Endothelial cell of hepatic sinusoid (primary cell): Measurements from ENCODE around the gene CENPVL2.
"Not testable (repeated sequence)": the region's sequence is repeated elsewhere in the genome, so short reads cannot be mapped to it uniquely, and the experiment has no call there.

Experiments
- in situ Hi-C: cut with HindIII; loops from 2 replicates; pipeline ENCODE4 v1.10.0; 2017; ENCODE audit warnings: low sequenced_read_pairs

Gene CENPVL2

DNA sequence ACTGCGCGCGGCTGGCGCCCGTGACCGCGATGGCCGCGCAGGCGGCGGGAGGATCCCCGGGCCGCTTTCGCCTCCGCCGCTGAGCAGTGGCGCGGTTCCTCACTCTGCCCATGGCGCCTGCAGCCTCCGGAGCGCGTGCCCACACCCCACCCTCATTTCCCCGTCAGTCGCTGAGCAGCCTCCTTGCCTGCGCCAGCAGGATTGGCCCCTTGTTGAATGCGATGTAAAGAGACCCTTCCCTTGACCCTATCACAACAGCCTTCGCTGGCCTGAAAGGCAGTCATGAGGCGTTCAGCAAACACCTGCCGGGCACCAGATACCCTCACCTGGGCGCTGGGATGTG lies at the start of gene CENPVL2:
TSS of gene CENPVL2 (minus strand) at position 112 of the 343 bp plus-strand sequence. CDS start at position 112, 0 bp downstream.
- in situ Hi-C loops, result not testable (repeated sequence)

DNA sequence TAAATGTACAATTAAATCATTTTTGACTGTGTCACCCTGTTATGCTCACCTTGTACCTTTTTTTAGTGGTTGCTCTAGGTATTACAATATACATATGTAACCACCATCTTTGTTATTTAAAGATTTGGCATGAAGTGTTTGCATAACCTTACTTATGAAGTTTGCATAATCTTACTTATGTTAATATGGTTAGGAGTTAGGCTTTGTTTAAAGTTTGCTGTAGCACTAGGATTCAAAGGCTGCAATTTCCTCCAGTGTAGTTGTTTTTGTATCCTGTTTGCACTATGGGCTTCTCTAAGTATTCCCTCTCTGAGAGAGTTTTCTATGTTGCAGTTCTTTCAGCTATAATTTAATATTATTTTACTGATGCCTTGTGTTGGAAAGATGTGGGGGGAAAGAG lies 45.6 kb upstream of the CENPVL2 start:
- in situ Hi-C loops, result no loop called here

DNA sequence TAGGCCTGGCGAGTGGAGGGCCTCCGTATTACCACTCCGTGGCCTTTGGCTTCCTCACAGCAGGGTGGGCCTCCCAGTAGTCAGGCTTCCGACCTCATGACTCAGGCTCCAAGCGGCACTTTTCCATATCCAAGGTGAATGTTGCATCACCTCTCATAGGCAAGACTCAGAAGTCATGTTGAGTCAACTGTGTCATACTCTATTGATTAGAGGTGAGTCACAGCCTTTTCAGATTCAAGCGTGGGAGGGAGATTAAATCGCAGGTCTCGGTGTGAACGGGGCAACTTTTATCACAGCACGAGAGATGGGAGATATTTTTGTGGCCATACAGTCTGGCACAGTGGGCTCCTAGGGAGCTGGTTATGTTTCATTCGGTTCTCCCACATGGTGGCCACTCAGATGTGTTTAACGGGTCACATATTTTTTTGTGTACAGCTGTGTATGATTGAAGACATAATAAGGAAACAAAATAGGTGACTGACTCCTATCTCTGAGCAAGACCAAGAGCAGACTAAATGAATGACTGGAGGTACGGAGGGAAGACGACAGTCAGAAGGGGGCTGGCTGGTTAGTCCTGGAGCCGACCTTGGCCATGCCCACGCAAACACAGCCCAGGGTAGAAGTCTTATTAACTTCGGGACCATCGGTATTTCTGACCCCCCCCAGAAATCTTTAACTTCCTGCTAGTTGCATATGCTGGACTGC lies 30.5 kb upstream of the CENPVL2 start:
- in situ Hi-C loops, result not testable (repeated sequence)

DNA sequence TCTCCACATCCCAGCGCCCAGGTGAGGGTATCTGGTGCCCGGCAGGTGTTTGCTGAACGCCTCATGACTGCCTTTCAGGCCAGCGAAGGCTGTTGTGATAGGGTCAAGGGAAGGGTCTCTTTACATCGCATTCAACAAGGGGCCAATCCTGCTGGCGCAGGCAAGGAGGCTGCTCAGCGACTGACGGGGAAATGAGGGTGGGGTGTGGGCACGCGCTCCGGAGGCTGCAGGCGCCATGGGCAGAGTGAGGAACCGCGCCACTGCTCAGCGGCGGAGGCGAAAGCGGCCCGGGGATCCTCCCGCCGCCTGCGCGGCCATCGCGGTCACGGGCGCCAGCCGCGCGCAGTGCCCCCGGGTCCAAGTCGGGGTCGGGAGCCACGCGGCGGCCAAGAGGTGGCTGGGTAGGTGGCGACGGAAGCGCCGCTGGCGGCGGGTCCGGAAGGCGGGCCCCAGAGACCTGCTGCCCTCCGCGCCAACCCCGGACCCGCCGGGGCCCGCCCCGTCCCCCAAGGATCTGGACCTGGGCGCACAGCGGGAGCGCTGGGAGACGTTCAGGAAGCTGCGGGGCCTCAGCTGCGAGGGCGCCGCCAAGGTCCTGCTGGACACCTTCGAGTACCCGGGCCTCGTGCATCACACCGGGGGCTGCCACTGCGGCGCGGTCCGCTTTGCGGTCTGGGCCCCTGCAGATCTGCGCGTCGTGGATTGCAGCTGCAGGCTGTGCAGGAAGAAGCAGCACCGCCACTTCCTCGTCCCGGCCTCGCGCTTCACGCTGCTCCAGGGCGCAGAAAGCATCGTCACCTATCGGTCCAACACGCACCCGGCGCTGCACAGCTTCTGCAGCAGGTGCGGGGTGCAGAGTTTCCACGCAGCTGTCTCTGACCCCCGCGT lies 27.9 kb upstream of the CENPVL2 start, which contains the start of gene CENPVL1:
TSS of gene CENPVL1 (plus strand) at position 236 of the 888 bp plus-strand sequence. CDS start at position 236, 0 bp downstream.
- in situ Hi-C loops, result not testable (repeated sequence)

DNA sequence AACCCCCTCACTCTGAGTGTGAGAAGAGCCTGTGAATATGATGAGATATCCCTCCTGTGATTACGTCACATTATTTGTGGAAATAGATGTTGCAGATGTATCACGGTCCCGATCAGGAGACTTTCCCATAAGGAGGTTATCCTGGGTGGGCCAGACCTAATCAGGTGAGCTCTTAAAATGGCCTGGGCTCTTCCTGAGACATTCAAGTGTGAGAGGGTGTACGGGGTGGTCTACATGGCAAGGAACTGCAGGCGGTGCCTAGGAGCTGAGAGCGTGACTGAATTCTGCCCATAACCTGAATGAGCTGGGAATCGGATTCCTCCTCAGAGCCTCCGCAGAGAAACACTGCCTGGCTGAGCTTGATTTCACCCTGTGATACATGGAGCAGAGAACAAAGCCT lies 14.8 kb upstream of the CENPVL2 start:
- in situ Hi-C loops, result no loop called here

DNA sequence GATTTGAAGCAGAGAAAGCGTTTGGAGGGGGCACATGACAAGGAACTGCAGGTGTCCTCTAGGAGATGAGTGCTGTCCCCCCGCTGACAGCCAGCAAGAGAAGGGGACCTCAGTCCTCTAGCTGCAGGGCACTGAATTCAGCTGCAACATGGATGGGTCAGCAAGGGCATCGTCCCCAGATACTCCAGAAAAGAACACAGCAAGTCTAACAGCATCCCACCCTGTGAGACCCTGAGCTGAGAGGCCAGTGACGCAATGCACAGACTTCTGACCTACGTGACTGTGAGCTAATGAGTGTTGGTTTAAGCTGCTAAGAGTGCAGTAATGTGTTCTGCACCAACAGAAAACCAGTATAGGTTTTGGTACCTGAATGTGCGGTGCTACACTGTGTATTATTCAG lies 11.6 kb upstream of the CENPVL2 start:
- in situ Hi-C loops, result no loop called here

DNA sequence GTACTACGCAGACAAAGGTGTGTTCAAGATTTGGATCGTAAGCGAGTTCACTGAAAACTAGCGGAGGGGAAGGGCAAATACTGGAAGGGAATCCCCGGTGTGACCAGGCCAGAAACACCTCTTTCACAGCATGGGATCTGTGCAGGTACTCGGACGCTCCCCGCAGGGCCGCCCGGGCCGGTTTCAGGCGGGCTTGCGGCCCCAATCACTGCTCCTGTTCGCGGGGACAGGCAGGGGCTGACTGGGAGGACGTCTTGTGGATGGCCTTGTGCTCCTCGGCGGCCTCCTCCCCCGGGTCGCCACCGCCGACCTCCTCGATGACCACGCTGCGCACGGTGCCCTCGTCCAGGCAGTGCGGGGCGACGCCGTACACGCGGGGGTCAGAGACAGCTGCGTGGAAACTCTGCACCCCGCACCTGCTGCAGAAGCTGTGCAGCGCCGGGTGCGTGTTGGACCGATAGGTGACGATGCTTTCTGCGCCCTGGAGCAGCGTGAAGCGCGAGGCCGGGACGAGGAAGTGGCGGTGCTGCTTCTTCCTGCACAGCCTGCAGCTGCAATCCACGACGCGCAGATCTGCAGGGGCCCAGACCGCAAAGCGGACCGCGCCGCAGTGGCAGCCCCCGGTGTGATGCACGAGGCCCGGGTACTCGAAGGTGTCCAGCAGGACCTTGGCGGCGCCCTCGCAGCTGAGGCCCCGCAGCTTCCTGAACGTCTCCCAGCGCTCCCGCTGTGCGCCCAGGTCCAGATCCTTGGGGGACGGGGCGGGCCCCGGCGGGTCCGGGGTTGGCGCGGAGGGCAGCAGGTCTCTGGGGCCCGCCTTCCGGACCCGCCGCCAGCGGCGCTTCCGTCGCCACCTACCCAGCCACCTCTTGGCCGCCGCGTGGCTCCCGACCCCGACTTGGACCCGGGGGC lies 567 bp downstream of the CENPVL2 start:
- in situ Hi-C loops, result not testable (repeated sequence)

DNA sequence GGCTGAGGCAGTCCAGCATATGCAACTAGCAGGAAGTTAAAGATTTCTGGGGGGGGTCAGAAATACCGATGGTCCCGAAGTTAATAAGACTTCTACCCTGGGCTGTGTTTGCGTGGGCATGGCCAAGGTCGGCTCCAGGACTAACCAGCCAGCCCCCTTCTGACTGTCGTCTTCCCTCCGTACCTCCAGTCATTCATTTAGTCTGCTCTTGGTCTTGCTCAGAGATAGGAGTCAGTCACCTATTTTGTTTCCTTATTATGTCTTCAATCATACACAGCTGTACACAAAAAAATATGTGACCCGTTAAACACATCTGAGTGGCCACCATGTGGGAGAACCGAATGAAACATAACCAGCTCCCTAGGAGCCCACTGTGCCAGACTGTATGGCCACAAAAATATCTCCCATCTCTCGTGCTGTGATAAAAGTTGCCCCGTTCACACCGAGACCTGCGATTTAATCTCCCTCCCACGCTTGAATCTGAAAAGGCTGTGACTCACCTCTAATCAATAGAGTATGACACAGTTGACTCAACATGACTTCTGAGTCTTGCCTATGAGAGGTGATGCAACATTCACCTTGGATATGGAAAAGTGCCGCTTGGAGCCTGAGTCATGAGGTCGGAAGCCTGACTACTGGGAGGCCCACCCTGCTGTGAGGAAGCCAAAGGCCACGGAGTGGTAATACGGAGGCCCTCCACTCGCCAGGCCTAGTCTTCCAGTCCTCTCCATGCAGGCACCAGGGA lies 2.8 kb downstream of the CENPVL2 start:
- in situ Hi-C loops, result not testable (repeated sequence)

DNA sequence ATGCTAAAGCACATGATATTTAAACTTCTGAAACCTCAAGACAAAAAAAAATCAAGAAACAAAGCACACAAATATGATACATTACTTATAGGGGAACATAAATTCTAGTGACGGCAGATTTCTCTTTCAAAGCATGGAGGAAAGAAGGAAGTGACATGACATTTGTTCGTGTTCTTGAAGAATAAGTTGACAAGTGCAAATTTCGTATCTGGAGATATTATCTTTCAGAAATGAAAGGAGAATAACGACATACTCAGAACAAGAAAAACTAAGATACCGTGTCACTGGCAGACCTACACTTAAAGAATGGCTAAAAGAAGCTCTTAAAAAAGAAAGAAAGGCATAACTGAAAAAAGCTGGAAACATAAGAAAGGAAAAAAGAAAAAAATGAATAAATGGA lies 16.6 kb downstream of the CENPVL2 start:
- in situ Hi-C loops, result no loop called here

DNA sequence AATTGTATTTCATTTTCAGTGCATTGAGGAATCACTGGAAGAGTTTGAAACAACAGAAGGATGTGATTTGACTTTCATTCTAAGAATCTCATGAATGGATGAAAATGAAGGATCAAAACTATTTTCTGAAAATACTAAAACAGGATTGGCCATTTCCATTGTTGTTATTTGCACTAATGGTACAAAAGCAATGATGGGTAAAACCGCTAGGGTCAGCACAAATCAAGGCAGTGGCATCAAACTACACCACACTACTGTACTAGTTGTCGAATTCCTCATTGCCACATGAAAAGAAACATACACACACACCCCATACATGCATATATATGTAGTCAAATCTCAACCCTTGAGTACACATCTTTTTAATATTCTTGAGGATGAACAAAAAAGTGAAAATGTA lies 39.3 kb downstream of the CENPVL2 start:
- in situ Hi-C loops, result no loop called here

DNA sequence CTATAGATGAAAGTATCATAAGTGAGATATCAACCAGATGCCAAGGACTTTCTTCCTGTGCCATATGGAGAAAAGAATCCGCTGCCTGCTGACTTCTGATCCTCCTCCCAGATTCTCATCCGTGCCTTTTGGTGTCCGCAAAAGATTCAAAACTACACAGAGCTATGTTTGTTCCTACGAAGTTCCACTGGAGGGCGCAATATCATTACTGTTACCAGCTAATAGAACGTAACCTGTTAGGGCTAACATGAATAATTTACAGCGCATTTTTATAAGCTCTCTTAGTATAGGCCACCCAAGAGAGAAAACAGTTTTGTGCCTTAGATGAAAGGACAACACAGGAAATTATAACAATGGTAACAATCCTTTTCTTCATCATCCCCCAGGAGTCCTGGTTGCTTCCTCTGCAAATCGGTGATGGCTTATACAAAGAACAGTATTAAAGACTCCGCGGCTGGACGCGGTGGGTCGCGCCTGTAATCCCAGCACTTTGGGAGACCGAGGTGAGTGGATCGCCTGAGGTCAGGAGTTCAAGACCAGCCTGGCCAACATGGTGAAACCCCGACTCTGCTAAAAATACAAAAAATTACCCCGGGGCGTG lies 41.1 kb downstream of the CENPVL2 start:
- in situ Hi-C loops, result no loop called here

DNA sequence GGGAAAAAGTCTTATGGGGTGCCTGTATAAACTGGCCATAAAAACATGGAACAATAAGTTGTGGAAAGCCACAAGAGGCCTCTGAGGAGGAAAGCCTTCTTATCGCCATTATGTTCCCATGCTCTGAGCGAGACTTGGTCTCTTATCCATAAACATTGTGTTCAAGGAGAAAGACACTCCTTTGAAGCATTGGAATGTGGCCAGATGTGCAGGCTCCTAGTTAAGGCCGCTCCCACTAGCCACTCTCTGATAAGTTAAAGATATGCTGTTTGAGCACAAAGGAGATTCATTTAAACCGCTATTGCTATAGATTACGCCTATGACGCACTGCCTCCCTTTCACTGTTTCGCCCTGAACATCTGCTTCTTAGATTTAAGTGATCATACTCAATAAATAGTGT lies 46.1 kb downstream of the CENPVL2 start:
- in situ Hi-C loops, result not testable (repeated sequence)
